NCI-H345 treated with DMSO at 0.1 percent for 48 hours (cell line): ENCODE results near the gene AQP12B.
"Not testable (repeated sequence)": the region's sequence is repeated elsewhere in the genome, so short reads cannot be mapped to it uniquely, and the experiment has no call there.

Experiments
- DNase-seq: peaks from one replicate; lab custom pipeline; 2025; ENCODE audit not compliant: unreplicated experiment; lab: John Stamatoyannopoulos, UW

The AQP12B gene

DNA sequence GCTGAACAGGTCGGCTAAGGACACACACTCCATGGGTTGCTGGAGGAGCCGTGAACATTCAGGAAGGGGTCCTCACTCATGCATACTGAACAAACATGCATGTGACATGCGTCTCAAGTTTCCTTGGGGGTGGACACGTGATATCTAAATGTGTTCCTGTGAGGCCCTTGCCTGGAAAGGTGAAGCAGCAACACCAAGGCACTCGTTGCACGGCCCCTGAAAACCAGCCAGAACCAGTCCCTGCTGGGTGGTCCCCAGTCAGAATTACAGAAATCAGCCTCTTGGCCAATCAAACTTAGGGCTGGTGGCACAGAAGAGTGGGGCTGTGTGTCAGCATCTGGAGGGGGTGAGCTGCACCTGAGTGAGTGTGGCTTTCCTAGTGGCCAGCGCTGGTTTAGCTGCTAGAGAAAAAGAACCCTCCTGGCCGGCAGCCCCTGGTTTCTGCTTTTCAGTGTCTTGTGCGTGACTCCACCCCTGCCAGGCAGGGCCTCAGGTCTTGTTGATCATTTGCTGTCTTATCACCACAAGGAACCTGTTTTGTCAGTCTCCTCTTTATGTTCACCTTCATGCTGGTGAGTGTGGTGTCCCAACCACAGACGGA, 3.2 kb upstream of the AQP12B start:
- DNase-seq, result no peak

DNA sequence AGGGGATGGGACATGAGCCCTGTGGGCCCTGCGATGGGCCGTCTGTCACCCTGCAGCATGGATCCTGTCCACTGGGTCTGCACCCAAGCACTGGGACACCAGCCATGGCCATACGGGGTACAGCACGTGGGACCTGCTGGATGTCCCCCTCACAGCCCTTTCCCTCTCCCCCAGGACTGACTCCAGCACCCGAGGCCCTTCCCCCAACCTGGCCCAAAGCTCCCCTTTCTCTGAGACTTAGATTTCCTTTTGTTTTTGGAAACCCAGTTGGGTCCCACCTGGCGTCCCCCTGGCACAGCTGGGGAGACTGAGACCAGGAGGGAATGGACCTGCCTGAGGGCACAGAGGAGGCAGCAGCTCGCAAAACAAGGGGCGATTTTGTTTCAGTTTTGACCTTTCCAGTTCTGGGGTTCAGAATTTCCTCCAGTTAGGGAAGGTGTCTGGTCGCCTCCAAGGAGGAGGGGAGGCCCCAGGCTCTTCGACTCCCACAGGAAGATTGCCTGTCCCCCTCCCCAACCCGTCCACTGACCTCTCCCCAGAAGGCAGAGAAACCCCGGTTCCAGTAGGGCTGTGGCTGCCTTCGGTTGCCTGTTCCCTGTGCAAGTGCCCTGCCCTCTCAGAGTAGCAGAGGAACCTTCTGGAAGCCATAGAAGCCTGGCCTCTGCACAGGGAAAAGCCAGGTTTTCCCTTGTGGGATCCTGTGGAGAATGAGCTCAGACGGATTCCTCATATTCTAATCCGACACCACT, 1.5 kb upstream of the AQP12B start:
- DNase-seq, result not testable (repeated sequence)

DNA sequence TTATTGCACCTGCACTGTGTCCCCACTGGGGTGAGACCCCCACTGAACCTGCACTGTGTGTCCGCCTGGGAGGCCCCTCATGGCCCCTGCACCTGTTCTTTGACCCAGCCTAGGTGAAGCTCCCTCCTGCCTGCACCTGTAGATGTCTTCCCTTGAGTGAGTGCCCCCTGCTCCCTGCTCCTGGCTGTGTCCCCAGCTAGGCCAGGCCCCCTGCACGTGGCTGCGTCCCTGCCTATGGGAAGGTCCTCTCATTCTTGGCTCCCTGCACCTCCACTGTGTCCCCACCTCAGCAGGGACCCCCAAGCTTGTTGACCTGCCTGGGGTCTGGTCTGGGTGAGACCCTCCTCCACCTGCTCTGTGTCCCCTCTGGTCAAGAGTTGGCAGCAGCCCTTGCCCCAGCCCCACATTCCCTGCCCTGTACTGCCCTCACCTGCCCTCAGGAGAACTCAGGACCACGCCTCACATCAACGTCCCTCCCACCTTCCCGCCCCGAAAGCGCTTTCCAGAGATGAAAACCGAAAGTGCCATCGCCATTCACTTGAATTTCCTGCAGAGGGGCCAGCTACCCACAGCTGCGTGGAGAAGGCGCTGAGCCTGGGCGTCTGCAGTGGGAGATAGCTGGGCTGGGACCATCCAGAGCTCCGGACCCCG, 769 bp upstream of the AQP12B start:
- DNase-seq, result not testable (repeated sequence)

DNA sequence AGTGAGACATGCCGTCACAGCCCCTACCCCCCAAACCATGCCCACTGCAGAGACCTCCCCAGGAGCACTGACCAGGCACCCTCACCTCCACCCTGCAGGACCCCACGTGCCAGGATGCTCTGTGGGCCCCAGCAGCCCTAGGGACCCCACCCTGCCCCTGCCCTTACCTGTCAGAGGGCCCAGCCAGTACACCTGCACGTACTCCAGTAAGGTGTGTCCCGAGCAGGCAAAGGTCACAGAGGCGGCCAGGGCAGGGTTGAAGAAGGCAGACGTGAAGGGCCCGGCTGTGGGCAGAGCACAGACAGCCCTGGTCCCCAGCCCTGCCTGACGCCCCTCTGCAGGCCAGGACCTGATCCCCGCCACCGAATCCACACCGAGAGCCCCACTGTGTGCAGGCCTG, 2.5 kb downstream of the AQP12B start:
- DNase-seq, result not testable (repeated sequence)

DNA sequence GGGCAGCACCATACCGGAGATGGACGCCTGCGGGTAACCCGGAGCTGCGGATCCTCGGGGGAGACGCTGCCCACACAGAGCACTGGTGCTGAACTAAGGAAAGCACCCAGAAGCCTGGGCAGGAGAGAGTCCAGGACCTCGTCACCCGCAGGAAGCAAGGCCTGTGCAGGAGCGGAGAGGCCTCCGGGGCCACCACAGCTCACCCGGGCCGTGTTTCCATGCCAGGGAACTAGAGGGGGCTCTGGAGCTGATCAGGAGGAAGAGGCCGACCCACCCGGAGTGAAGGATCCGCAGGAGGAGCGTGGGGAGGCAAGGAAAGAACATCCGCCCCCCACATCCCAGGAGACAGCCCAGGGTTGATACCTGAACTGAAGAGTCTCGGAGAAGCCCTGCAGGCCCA, 3.8 kb downstream of the AQP12B start:
- not testable (repeated sequence) for DNase-seq

DNA sequence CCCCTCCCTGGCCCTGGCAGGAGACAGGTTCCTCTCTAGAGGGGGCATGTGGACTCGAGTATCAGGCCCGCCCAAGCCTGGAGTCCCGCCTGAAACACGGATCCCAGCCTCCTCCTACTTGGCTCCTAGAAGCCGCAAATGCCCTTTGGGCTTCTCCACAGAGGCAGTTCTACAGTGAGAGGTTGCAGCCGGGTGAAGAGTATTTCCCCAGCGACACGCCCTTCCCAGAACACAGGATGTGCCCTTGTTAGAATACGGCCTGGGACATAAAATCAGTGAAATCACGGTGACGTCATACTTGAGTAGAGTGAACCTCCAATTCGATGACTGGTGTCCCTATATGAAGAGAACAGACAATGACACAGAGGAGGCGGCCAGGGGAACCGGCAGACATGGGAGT, 4.6 kb downstream of the AQP12B start:
- DNase-seq, result not testable (repeated sequence)

DNA sequence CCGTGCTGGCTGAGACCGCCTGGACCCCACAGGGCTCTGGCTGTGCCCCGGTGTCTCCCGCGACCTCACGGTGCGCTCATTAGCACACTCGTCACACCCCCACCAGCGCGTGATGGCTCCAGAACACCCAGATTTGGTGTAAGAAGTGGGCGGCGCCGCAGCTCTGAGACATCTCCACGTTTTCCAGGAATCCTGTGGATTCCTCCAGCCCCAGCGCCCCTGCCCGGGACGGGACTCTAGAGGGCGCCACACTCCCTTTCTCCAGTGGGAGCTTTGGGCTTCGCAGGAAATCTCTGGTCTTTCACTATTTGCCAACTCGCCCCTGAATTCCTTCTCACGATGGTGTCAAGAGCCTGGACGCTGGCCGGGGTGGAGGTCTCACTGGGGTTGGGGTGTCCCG, 7.3 kb downstream of the AQP12B start:
- DNase-seq, result not testable (repeated sequence)

DNA sequence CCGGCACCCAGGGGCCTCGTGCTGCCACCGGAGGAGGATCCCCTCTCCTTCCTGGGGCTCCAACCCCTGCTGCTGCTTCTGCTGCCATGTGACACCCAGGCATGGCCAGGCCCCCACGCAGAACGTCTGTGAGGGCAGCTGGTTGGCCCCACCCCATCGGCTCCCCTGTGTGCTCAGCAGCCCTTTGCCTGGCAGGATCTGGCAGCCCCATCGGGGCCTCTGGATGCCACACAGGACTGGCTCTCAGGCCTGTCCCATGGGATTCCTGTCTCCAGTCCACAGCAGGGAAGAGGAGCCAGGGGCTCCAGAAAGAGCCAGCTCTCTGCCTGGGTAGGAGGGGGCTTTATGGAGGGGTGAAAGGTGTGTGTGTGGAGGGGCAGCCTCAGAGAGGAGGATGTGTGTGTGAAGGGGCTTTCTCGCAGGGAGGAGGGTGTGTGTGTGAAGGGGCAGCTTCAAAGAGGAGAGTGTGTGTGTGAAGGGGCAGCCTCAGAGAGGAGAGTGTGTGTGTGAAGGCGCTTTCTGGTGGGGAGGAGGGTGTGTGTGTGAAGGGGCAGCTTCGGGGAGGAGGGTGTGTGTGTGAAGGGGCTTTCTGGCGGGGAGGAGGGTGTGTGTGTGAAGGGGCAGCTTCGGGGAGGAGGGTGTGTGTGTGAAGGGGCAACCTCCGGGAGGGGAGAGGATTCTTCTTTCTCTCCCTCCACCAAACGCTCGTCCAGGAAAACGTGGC, 8.1 kb downstream of the AQP12B start:
- DNase-seq, result not testable (repeated sequence)

DNA sequence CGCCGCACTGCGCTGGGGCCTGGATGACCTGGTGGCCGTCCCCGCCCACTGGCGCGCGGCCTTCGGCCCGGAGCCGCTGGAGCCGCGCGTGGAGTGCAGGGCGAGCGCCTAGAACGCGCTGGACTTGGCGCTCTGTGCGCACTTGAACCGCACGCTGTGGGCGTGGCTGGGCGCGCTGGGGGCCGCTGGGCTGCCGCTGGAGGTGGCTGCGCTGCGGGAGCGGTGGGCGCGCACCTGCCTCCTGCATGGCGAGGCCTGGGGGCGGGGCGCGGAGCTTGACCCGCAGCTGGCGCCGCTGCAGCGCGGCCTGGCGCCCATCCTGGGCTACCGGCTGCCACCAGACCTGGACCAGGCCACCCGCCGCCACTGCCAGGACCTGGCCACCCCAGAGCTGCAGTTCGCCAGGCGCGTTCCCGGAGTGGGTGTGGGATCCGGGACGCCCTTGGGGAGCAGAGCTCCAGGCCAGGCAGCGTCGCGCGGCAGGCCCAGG, 9.9 kb downstream of the AQP12B start:
- DNase-seq, result no peak

DNA sequence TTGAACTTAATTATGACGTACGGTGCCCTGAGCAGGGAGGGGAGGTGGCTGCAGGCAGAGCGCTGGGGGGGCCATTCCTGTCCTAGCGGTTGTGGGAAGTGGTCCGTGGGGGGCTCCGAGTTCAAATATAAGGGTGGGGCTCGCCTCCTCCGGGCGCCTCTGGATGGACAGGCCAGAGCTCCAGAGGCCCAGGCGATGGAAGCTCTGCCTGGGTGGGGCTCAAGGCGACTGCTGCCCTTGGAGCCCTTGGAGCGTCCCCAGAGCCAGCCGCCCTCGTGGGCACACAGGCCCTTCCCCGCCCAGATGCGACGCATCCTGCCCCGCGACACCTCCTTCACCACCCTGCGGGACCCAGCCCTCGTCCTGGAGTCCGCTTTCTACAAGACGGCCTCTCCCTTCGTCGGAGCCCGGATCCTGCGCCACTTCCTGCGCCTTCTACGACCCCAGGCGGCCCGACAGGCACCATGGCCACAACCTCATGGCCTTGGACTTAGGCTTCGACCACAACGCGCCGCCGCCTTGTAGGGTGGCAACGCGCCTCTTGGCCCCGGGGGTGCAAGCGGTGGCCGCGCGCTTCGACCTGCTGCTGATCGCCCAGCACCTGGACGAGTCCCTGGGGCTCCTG, 10.5 kb downstream of the AQP12B start:
- no peak for DNase-seq

DNA sequence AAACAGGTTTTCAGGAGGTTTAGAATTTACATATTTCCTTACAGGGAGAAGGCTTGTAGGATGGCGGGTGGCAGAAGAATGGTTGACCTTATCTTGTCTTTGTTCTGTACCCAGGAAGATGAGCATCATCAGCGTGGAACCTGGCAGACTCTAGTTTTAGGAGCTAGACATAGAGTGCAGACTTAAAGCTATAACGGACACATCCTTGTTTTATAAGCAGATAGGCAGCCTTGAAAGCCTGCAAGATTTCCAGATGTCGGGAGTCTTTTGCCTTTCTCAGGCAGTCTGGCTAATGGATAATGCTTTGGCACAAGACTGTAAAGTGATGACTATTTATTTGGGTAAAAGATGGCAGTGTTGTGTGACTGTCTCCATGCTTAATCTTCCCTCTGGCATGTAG, 11.7 kb downstream of the AQP12B start:
- DNase-seq, result no peak

DNA sequence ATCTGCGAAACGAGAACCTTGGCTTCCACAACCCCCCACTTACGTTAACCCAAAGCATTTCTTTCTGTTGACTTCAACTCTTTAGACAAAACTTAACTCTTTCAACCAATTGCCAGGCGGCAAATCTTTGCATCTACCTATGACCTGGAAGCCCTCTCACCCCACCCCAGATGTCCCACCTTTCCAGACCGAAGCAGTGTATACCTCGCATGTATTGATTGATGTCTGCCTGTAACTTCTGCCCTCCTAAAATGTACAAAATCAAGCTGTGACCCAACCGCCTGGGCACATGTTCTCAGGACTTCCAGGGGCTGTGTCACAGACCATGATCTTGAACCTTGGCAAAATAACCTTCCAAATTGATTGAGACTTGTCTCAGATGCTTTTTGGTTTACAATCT, 12.3 kb downstream of the AQP12B start:
- DNase-seq, result no peak

DNA sequence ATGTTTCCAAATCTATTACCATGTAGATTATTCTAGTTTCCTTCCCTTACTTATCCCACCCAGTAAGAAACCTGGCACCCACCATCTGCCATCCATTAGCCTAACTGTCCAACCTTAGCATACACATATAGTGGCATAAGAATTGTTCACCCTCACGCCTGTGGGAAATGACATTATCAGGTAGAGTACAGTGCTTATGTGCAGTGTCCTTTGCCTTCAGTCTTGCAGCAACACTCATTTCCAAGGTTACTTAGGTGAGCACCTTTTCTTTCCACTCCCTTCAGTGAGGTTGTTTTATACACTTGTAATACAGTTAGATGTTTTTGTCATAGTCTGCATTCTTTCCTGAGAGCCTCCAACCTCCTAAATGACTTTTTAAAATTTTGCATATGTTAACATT, 18.1 kb downstream of the AQP12B start:
- no peak for DNase-seq

DNA sequence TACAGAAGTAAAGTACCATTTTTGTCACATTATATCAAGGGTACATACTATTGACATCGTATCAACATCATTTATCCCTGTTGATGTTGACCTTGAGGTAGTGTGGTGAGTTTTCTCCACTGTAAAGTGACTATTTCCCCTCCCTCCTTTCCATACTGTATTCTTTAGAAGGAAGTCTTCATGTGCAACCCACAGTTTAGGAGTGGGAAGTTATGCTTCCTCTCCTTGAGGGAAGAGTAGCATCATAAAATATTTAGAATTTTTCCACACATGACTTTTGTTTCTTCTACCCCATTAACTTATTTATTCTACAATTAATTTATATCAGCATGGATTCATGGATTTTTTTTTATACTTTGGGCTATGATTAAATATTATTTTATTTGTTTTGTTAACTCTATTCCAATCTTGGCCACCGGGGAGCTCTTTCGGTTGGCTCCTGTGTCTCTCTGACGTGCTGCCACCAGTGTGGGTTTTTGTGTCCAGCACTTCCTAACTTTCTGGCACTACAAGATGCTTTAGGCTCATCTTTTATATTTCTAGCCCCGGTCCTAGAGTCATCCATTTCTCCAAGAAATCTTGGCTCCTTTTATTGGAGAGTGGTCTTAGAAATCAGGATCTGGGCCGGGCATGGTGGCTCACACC, 19.0 kb downstream of the AQP12B start:
- DNase-seq, result no peak

DNA sequence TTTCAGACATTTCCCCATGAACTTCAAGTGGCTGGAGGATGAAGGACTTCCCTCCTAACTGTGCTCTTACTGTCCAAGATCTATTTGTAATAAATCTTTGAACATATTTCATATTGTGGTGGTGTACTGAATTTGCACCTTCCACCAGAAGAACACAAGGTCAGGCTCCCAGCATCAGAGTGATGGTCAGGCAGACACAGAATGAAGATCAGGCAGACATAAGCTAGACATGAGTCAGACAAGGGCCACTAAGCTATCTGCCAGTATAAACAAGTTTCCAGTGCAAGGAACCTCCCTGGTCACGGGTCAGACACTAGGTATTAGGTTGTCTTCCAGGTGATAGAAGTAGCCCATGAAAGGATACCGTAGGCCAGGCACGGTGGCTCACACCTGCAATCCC, 20.0 kb downstream of the AQP12B start:
- no peak for DNase-seq

DNA sequence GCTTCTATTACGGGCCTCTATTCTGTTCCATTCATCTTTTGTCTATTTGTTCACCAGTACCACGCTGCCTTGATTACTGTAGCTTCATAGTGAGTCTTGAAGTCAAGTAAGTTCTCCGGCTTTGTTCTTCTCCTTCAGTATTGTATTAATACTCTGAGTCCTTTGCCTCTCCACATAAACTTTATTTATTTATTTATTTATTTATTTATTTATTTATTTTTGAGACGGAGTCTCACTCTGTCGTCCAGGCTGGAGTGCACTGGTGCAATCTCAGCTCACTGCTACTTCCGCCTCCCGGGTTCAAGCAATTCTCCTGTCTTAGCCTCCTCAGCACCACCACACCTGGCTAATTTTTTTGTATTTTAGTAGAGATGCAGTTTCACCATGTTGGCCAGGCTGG, 22.8 kb downstream of the AQP12B start:
- DNase-seq, result not testable (repeated sequence)

DNA sequence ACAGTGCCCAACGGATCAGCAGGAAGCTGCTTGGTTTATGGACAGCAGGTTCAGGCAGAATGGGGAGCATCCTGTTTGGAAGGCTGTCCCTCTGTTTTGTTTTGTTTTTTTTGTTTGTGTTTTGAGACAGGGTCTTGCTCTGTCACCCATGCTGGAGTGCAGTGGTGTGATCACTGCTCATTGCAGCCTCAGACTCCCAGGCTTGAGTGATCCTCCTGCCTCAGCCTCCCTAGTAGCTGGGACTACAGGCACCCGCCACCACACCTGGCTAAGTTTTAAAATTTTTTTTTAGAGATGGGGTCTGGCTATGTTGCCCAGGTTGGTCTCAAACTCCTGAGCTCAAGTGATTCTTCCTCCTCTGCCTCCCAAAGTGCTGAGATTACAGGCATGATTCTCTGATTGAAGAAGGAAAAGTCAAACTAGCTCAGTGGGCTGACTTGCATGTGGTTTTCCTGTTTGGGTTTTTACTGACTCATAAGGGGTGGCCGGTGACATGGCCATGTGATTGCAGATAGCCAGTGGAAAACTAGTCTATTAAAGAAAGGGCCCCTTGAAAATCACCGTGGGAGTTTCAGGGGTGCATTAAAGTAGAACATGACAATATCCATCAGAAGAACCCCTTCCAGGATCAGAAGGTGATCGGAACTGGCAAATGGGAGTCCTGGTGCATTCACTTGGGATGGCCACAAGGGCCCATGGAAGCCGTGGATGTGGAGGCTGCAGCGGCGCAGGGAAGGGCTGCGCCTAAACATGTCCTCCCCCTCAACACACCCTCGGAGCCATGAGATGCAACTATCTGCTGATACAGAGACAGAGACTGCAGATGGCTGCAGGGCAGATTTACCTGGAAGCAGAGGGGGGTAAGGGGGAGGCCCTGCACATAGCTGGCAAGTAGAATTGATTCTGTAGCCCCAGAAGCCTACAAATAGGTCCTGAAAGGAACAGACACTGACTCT, 26.5 kb downstream of the AQP12B start:
- DNase-seq, result no peak

DNA sequence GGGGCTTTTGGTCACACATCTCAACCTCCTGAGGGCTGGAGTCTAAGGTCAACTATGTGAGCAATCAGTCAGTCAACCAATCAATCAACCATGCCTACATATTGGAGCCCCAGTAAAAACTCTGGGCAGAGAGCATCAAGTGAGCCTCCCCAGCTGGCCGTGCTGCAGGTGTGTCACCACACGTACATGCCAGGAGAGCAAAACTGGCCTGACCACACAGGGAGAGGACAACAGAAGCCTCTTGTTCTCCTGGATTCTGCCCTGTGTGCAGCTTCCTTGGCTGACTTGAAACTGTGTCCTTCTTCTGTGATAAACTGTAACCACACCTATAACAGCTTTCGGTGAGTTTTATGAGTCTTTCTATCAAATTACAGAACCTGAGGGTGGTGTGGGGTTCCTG, 31.5 kb downstream of the AQP12B start:
- no peak for DNase-seq

DNA sequence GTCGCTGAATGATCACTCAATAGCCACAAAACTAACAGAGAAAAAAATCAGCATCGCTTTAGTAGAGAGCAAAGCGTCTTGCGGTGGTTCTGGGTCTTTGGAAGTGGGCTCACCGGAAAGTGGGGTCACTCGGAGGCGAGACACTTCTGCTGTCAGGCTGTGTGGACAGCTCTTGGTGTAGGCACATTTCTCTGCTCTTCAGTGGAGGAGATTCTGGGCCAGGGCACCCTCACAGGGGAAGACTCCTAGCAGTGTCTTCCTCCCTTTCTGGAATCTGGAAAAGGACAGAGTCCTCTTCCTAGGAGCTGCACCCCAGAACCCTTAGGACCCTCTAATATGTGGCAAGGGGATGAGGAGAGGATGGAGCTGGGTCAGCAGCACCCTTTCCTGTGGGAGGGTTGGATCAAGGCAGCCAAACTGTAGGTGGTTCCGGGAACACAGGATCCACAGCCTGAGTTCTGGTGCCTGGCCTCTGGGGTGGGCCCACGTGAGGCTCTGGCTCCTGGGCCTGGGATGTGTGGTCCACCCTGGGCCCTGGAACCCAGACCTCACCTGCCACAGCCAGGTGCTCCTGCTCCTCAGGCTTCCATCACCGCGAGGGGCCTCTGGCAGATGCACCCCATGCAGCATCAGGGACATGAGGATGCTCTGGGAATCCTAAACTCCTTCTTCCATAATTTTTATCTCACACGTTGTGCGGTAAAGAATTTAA, 32.3 kb downstream of the AQP12B start:
- DNase-seq, result no peak
